ENCODE measurements around the gene MRGPRG.

DNA sequence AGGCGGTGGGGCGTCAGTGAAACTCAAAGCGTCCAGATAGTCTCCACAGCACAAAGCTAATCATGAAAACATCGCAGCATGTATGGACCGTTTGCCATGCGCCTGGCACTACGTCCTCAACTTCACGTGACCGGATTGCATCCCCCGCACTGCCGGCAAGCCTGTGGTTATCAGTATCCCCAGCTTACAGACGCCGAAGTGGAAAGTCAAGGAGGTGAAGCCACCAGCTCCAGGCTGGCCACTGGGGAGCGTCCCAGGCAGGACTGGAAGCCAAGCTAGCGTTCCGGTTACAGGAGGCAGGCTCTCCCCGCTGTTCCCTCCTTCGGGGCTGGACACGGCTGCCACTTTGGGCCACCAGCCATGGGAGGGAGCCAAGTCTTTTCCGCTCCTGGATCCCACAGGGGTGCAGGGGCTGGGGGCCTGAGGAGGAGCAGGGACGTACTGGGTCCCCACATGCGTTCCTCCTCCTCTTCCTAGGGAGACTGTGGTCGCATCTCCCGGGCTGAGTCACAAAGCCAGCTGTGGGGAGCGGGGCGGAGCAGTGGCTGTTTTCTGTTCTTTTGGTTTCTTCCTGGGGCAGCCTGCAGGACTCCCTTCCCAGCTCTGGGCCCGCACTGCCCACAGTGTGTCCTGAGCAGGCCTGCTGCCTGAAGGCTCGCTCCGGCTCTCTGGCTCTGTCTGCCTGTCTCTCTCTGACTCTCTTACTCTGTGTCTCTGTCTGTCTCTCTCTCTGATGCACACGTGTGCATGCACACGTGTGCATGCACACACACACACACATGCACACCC, 49.2 kb downstream of the MRGPRG start:
- peak; percentile 79 to 84 for TF ChIP-seq NRF1 (conservative IDR thresholded peaks at IDR 0.05 in 1 of 2, IDR thresholded peaks at IDR 0.05 in 1 of 2)
- TF ChIP-seq ZNF764 (CRISPR knock-in tag; IDR thresholded peaks at IDR 0.05; ENCODE audit: low read depth): no peak
- TF ChIP-seq GATA2 (CRISPR knock-in tag; IDR thresholded peaks at IDR 0.05): peak; percentile 93
- peak; percentile 62; the same call in 1 of the 2 replicates for TF ChIP-seq TCF7 (IDR thresholded peaks at IDR 0.05; ENCODE audit: borderline replicate concordance)
- peak; percentile 90 for TF ChIP-seq POLR2AphosphoS5 (IDR thresholded peaks at IDR 0.05; ENCODE audit: control insufficient read depth, insufficient read depth, low read depth, low read length)
- TF ChIP-seq ELK3 (CRISPR knock-in tag; IDR thresholded peaks at IDR 0.05): no peak
- no peak for TF ChIP-seq ATF2 (CRISPR knock-in tag; IDR thresholded peaks at IDR 0.05)
- TF ChIP-seq, protein P1, sequence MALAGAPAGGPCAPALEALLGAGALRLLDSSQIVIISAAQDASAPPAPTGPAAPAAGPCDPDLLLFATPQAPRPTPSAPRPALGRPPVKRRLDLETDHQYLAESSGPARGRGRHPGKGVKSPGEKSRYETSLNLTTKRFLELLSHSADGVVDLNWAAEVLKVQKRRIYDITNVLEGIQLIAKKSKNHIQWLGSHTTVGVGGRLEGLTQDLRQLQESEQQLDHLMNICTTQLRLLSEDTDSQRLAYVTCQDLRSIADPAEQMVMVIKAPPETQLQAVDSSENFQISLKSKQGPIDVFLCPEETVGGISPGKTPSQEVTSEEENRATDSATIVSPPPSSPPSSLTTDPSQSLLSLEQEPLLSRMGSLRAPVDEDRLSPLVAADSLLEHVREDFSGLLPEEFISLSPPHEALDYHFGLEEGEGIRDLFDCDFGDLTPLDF (CRISPR knock-in tag; IDR thresholded peaks at IDR 0.05): no peak
- TF ChIP-seq NR1H2 (CRISPR knock-in tag; IDR thresholded peaks at IDR 0.05): peak; percentile 76; the same call in 1 of the 2 replicates
- no peak for TF ChIP-seq ZZZ3 (IDR thresholded peaks at IDR 0.05)
- TF ChIP-seq RCOR1 (IDR thresholded peaks at IDR 0.05; ENCODE audit: borderline replicate concordance in 1 of 2, low read depth in 2 of 2, low read length in 2 of 2): peak; percentile 42 to 95; a peak in 3 of 4 replicates
- no peak for TF ChIP-seq CCAR2 (IDR thresholded peaks at IDR 0.05; ENCODE audit: low read depth, low read length)
- TF ChIP-seq, protein P2, sequence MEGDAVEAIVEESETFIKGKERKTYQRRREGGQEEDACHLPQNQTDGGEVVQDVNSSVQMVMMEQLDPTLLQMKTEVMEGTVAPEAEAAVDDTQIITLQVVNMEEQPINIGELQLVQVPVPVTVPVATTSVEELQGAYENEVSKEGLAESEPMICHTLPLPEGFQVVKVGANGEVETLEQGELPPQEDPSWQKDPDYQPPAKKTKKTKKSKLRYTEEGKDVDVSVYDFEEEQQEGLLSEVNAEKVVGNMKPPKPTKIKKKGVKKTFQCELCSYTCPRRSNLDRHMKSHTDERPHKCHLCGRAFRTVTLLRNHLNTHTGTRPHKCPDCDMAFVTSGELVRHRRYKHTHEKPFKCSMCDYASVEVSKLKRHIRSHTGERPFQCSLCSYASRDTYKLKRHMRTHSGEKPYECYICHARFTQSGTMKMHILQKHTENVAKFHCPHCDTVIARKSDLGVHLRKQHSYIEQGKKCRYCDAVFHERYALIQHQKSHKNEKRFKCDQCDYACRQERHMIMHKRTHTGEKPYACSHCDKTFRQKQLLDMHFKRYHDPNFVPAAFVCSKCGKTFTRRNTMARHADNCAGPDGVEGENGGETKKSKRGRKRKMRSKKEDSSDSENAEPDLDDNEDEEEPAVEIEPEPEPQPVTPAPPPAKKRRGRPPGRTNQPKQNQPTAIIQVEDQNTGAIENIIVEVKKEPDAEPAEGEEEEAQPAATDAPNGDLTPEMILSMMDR (IDR thresholded peaks at IDR 0.05 in 2 of 3, conservative IDR thresholded peaks at IDR 0.05 in 1 of 3; ENCODE audit: insufficient read depth in 2 of 3, low read depth in 1 of 3, low read length in 3 of 3): peak; percentile 61 to 72 (median 63)
- no peak for TF ChIP-seq HIVEP1 (CRISPR knock-in tag; IDR thresholded peaks at IDR 0.05)

Measured in K562 (cell line).